Measurements from ENCODE around the gene GTF2H3.
"Not testable (repeated sequence)": the region's sequence is repeated elsewhere in the genome, so short reads cannot be mapped to it uniquely, and the experiment has no call there.

- not testable (repeated sequence) for TF ChIP-seq CTCF (conservative IDR thresholded peaks at IDR 0.05 in 1 of 2, IDR thresholded peaks at IDR 0.05 in 1 of 2; ENCODE audit: low read depth in 1 of 2, low read length in 2 of 2); EZH2 (IDR thresholded peaks at IDR 0.05; ENCODE audit: low read length, missing control alignments)
Observed at GRCh38 chr12:123603495-123603894, 30.1 kb upstream of the GTF2H3 start.

Measured in fibroblast of lung (primary cell).